OCI-M2 (cell line): ENCODE data around the gene OR2S2.

ENCODE experiments used
- DNase-seq: peaks from one replicate; lab custom pipeline; 2025; ENCODE audit not compliant: unreplicated experiment; lab: John Stamatoyannopoulos, UW

OR2S2 gene

DNA sequence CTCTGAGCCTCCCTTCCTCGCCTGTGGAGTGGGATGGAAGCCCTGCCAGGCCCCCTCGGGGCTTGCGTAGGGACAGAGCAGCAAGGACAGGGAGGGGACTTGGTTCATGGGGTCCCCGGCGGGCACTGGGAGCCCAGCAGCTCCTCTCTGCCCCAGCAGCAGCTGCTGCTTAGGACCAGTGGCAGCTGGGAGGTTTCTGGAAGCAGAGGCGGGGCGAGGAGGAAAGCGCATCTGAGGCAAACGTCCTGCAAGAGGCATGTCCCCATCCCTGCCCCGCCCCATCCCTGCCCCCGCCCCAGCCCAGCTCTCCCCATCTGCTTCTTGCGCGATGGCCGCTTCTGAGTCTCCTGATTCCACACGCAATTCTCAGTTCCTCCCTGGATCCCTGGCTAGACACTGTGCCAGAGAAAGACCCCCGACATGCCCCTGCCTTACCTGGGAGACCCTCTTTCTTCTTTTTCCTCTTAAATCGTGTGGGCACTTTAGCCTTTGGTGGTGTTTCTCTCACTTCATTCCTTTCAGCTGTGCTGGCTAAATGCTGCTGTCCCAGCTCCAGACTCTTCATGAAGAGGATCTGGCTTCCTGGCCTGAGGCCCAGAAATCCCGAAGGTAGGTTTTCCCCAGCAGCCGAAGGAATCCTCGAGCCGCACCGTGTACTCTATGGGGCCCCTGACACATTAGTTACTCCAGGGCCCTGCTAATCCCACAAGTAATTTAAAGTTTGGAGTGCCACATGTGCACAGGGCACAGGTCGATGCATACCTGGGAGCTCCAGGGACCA lies 4.4 kb upstream of the OR2S2 start:
- DNase-seq, result no peak

DNA sequence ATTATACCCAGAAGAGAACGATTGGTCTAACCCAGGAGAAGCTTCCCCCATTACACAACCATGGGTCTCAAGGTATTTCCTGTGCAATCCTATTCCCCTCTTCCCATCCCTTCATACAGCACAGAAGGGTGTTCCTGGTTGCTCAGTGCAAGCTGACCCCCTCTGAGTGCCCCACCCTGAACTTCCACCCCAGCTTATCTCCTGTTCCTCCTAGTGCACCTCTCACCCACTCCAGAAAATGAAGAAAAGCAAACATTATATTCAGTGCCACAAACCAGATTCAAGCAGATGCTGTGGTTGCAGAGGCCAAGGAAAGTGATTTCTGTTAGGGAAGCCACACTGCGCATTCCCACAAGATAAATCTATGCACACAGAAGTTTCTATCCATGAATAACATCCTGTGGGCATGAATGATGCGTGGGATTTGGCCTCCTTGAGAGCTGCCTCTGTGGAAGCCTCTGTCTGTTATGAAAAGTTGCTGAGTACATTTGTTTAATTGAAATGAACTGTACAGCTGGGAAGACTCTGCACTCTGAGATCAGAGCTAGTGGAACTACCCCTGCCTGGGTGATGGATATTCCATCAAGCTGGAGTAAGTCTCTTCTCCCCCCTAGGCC lies 2.2 kb upstream of the OR2S2 start:
- DNase-seq, result no peak

DNA sequence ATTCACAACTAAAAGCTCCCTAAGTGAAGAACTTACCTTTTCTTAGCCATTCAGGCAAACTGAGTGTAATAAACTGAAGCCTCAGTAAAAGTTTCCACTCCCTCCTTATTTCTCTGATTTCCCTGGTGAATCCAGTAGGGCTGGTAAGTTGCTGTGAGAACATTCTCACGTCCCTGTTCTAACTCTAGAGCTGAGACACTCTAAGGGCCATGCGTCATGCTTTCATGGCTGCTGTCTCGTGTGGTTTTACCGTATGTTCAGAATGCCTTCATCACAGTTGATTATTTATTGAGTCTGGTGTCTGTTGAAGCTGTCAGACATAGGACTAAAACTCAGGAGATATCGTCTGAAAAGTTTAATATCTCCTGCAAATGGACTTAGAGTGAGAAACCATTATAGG lies 1.3 kb downstream of the OR2S2 start:
- DNase-seq, result no peak

DNA sequence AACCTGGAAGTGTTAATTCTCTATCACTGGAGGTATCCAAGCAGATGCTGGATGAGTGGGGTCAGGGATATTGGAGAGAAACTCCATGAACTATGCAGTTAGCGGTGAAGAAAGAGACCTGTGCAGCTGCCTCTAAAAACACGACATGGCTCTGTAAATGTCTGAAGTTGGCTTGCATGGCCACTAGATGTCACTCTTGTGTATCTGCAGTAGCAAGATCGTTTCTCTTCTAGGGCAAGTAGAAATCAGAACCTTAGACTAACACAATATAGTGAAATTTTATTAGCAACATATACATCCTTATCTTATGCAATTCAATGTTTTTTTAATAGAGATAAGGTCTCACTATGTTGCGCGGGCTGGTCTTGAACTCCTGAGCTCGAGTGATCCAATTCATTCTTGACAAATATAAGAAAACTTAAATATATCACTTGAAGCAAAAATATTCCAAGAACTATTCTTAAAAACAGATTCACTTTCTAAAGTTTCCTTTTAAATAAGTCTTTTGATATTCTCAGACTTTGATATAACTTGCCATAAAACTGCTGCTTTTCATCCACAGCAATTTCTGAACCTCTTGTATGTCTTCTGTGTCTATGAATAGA lies 2.9 kb downstream of the OR2S2 start:
- peak; percentile 7 for DNase-seq

DNA sequence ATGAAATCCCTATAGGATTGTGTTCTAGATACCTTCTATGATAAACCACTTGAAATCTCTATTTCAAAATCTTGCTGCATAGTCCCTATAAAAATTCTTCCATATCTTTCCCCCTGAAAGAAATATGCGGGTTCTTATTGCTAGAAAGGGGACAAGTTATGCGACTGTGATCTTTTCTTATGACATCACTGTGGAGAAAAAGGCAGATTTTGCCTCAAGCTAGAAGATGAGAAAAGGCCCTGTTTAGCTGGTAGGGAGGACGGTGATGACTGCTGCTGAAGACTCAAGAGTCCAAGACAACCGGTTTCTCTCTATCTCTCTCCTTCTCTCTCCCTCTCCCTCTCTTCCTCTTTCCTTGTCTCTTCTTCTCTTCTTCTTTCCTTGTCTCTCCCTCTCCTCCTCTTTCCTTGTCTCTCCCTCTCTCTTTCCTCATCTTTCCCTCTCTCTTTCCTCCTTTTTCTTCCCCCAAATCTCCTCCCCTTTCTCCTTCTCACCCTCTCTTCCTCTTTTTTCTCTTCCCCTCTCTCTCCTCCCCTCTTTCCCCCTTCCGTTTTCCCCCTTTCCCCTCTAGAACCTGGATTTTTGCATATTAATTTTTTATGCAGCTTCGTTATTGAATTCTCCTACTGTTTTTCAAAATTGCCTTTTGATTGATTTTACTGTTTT lies 5.3 kb downstream of the OR2S2 start:
- DNase-seq, result no peak

DNA sequence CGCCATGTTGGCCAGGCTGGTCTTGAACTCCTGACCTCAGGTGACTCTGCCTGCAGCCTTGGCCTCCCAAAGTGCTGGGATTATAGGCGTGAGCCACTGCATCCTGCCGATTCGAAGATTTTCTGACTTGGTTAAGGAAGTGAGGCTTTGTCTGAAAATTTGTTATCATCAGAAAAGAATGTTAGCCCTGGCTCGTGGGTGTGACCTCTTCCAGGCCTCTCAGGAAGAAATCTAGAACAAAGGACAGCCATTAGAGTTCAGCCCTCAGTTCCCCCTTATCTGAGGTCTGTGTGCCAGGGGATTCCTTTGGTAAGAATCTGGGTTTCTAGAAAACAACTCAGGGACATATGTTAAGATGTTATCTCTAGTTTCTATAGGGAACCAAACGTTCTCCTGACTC lies 6.2 kb downstream of the OR2S2 start:
- no peak for DNase-seq

DNA sequence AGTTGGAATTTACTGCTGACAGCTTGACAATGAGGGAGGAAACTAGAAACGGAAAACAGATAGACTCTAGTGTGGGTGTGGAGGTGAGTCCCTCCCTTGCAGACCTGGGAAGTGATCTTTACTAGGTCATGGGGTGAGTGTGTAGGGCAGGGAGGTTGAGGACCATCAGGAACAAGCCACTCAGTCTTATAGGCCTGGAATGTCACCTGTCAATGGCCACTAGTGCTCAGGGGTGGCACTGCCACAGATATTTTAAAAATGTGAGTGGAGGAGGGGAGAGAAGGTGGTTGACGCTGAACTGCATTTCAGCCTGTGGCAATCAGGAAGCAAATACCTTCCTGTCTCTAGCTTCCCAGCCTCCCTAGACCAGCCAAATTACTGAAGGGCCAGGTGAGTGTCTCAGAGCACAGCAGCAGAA lies 9.0 kb downstream of the OR2S2 start:
- no peak for DNase-seq

DNA sequence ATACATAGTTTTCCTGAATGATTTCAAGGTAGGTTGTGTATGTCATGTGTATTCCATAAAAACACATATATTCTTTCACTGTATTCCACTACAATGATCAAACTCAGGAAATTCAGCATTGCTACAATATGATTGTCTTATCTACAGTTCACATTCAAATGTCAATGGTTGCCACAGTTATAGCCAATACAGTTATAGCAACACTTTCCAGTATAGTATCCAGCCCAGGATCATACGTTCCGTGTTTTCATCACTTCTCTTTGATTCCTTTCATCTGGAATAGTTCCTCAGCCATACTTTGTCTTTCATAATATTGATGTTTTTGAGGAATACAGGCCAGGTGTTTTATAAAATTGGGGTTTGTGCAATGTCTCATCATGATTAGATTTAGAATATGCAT lies 9.5 kb downstream of the OR2S2 start:
- DNase-seq, result no peak

DNA sequence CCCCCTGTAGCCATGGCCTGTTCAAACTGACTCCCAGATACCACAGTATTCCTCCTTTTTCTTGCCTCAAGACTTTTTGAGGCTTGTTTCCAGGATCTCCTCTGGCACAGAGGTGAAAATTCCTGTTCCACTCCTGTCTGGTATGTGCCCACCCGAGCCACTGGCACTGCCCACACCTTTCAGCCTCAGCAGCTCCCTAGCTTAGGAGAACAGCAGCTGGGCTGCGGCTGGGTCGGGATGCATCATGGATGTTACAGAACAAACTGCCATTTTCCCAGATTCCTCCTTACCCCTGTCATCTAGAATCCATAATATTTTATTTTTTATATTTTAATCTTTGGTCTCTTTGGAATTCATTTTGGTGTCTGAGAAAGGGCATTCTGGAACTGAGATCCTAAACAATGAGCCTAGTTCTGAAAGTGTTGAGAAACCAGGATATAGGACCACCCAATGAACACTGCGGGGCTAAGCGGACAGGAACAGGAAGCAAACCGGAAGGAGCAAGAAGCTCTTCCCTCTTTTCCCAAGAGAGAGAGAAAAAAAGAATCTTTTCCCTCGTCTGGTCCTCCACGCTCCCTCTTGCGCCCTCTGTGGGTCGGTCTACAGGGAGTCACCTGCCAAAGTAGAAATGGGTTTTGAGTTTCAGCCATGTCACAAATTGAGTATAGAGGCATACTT lies 12.5 kb downstream of the OR2S2 start:
- DNase-seq, result no peak

DNA sequence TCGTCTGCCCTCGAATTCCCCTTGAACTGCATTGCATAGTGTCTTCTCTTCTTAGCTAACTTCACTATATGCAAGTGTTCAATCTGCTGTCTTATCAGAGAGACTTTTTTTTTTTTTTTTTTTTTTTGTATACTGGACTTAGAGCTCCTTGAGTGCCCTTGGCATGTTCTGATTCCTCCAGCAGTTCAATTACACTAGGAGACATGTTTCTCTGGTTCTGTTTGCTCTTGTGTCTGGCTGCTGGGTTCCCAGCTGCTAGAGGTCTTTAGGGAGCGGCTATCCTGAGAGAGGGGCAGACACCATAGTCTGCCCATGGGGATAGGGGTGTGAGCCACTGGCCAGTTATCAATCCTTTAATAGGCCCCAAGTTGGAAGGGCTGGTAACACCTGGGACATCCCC lies 13.1 kb downstream of the OR2S2 start:
- DNase-seq, result no peak

DNA sequence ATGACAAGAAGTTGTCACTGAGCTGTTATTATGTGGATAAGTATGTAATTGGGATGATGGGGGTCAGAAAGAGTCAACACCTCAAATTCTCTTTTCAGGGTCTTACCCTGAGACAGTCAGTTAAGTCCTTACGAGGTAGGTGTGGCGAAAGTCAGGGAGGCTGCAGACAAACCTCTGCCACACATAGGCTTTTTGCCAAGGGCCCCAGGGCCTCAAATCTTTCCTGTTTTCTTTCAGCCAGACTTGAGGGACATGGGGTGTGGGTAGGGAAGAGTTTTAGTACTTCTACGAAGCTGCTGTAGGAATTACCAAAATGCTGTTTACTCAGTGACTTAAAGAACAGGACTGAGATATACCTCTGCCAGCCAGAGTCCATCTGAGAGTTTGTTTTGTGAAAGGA lies 13.8 kb downstream of the OR2S2 start:
- DNase-seq, result no peak

DNA sequence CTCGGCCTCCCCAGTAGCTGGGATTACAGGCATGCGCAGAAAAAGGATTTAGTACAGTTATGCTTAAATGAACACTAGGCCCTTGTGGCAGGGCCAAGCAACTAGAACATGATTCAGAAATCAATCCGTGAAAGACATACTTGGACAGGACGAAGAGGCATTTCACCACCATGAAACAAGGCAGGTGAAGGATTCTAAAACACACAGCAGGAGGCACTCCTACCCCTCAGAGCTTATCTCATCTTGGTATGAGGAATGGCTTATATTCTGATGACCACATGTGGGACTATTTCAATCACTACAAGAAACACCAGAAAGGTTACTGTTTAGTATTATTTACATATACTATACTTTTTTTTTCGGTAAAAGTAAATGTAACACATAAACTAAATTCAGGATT lies 15.7 kb downstream of the OR2S2 start:
- DNase-seq, result no peak

DNA sequence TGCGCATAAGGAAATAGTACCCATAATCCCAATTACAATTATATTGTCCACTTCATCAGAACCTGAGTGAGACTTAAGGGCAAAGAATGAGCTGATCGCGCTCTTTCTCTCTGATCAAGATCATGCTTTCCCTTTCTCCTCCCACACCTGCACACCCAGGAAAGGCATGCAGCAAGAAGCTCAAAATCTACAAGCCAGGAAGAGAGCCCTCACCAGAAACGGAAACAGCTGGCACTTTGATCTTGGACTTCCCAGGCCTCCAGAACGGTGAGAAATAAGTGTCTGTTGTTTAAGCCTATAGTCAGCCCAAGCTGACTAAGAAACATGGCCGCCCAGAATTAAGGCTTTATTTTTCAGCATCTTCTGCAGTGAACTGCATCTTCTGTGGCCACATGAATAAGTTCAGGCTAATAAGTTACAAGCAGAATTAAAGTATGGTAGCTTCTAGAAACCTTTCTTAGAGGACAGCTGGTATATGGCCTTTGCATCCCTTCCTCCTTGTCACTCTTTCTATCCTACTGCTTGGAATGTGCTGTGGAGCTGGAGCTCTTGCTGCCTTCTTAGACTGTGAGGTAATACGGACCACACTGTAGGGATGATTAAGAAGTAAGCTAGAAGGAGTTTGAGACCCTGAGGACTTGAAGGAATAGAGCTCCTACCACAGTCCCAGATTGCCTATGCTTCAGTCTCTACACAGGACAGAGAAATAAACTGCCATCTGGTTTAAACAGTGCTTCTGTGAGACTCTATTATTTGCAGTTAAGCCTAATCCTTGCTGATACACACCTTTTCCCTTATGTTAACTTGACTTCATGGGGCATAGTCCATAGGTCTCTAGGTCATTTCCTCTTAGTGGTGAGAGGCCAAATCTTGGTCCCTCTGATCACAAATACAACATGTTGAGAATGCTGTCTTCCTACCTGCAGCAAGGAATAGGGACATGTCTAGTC lies 17.2 kb downstream of the OR2S2 start:
- DNase-seq, result no peak

DNA sequence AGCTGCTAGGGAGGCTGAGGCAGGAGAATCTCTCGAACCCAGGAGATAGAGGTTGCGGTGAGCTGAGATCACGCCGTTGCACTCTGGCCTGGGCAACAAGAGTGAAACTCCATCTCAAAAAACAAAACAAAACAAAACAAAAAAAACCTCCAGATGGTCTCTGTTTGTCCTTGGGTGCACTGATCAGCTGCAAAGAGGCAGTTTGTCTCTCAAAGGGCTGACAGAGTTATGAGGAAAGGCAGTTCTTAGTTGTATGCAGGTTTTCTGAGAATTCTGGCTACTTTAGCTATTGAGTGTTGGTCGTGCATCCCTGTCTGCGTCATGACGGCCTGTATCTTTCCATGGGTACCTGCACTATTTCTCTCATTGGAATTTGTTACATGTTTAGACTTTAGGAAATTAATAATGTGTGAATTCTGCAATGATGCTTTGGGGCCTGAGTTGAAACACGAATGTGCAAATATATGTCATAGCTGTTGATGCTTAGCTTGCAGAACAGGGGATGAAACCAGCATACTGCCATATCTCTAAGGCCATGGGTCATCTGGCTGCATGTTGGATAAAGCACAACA lies 18.2 kb downstream of the OR2S2 start:
- DNase-seq, result no peak

DNA sequence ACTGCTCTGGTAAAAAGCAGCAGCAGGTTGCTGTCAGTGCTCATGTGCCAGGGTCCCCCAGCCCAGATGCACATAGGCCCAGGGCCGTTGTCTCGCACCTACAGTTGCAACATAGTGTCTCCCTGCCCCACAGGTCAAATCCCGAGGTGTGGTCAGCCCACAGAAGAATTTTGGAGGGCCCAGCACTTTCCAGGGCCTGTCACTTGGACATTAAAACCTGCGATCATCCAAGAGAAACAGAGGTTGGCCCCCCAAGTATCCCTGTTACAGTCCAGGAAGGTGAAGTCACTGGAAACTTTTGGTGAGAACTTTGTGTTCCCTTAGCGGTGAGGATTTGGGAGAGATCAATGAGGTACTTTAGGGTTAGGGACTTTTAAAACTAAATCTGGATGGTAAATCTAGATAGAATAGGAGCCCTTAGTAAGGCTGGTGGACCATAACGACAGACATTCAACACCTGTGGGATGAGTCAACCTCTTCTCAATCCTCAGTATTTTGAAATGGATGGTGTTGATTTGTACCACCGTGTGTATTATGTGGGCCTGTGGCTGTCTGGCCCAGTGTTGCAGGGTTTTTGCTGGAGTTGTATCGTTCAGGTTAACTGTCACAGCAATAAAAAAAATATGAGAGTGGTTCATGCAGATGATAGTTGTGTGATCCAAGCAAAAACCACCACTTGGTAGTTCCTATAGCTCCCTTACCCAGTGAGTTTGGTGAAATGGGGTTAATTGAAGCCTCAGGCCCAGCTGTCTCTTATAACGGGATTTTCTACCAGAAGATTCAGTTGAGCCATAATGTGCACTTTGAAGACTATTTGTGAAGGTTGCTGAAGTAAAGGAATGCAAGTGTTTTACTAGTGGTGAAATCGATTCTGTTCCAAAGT lies 19.2 kb downstream of the OR2S2 start:
- no peak for DNase-seq

DNA sequence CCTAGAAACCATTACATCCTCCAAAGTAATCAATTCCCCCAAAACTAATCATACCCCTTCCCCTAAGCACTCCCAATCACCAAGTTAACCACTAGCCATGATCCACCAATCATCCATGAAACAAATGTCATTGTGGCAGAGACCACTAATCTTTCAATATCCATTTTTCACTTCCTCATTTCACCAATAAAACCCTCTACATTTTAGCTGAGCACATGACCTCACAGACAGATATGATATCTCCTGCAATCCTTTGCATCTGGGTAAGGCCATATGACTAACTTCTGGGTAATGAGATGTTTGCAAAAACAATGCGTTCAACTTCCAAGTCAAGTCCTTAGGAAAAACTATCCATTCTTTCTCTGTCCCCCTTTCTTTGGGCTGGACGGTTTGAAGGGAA lies 20.7 kb downstream of the OR2S2 start:
- no peak for DNase-seq

DNA sequence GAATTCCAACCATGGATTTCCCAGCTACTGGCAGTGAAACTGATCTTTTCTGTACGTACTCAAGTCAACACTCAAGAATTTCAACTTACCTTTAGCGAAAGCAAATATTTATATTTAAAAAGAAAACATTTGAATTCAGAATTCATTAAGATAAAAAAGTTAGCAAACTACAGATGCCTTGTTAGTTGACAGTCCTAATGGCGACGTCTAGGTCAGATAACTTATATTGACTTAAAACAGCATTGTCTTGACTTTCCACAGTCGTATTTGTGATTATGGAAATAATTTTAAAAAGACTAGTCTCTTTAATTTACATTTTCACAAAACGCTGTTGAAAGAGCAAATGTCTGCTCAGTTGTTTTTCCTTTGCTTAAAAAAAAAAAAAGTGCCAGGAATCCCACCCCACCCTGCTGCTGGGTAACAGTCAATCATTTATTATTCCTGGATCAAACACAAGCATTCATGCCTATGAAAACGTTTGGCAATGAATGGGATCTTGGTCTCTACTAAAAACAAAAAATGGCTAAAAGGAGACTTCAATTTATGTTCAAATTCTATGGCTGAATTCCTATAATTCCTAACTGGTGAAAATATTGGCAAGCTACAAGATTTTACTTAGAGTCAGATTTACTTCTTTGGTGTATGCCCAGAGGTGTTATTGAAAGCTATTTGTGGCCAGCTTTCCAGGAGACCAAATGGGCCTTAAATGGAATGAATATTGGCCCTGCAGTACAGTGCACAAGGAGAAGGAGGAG lies 22.0 kb downstream of the OR2S2 start:
- no peak for DNase-seq

DNA sequence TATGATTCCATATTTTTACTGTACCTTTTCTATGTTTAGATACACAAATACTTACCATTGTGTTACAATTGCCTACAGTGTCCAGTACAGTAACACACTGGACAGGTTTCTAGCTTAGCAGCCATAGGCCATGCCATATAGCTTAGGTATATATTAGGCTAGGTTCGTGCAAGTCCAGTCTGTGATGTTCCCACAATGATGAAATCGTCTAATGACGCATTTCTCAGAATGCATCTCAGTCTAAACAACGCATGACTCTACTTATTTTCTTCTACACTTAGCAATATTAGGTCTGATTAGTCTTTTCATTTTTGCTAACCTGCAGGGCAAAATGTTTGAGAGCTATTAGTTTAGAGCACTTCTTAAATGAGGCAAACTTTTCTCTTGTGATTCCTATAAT lies 22.7 kb downstream of the OR2S2 start:
- DNase-seq, result no peak
